HepG2 (cell line): ENCODE measurements around the gene DLX5. TPM values are rescaled to one million over a fixed set of nuclear protein-coding genes. Genes with fewer than 3 reads are reported as not detected.

Experiments used
- ELF3 ChIP-seq: IDR thresholded peaks from 2 replicates; pipeline ENCODE4 v1.6.1; 2016; ENCODE audit warnings: missing genetic modification reagents, missing compliant biosample characterization
- MIXL1 ChIP-seq: IDR thresholded peaks from 2 replicates; pipeline ENCODE4 v1.6.1; 2016
- RBM39 ChIP-seq: fragments of 200-400 bp; formaldehyde crosslinking; IDR thresholded peaks from one replicate; pipeline ENCODE4 v1.6.1; 2018; ENCODE audit warnings: antibody characterized with exemption, mild to moderate bottlenecking, low read depth, low read length; ENCODE audit not compliant: poor library complexity, severe bottlenecking
- RORA ChIP-seq: sonication (generic); formaldehyde crosslinking; IDR thresholded peaks from 2 replicates; pipeline ENCODE4 v1.5.0; 2020; ENCODE audit warnings: mild to moderate bottlenecking, missing genetic modification reagents, moderate library complexity
- SATB2 ChIP-seq: sonication (generic); formaldehyde crosslinking; IDR thresholded peaks from 2 replicates; pipeline ENCODE4 v1.5.0; 2020; ENCODE audit warnings: missing genetic modification reagents
- SRF ChIP-seq: IDR thresholded peaks from 2 replicates; pipeline ENCODE4 v1.6.1; 2011; ENCODE audit warnings: mild to moderate bottlenecking, low read depth, low read length, moderate library complexity
- THRA ChIP-seq: sonication (generic); formaldehyde crosslinking; IDR thresholded peaks from 2 replicates; pipeline ENCODE4 v1.4.0; 2020; ENCODE audit warnings: missing genetic modification reagents, borderline replicate concordance
- ZBTB1 ChIP-seq: sonication (generic); formaldehyde crosslinking; IDR thresholded peaks from 2 replicates; pipeline ENCODE4 v1.4.0; 2020; ENCODE audit warnings: missing genetic modification reagents, borderline replicate concordance
- ZBTB42 ChIP-seq: sonication (generic); formaldehyde crosslinking; IDR thresholded peaks from 2 replicates; pipeline ENCODE4 v1.5.0; 2020; ENCODE audit warnings: mild to moderate bottlenecking, missing genetic modification reagents
- ZBTB43 ChIP-seq: sonication (generic); formaldehyde crosslinking; conservative IDR thresholded peaks from 2 replicates; pipeline ENCODE4 v1.4.0; 2020; ENCODE audit warnings: missing genetic modification reagents
- ZFP82 ChIP-seq: sonication (generic); formaldehyde crosslinking; IDR thresholded peaks from 2 replicates; pipeline ENCODE4 v1.5.1; 2020; ENCODE audit warnings: mild to moderate bottlenecking, missing genetic modification reagents, borderline replicate concordance
- ZHX1 ChIP-seq: sonication (generic); formaldehyde crosslinking; IDR thresholded peaks from 2 replicates; pipeline ENCODE4 v1.8.1; 2022; ENCODE audit warnings: low read depth, mild to moderate bottlenecking, missing genetic modification reagents
- ZNF10 ChIP-seq: sonication (generic); formaldehyde crosslinking; IDR thresholded peaks from 2 replicates; pipeline ENCODE4 v1.4.0; 2020; ENCODE audit warnings: mild to moderate bottlenecking, low read depth, missing genetic modification reagents, borderline replicate concordance
- ZNF30 ChIP-seq: sonication (generic); formaldehyde crosslinking; IDR thresholded peaks from 2 replicates; pipeline ENCODE4 v1.5.0; 2020; ENCODE audit warnings: mild to moderate bottlenecking, missing genetic modification reagents
- ZNF329 ChIP-seq: sonication (generic); formaldehyde crosslinking; IDR thresholded peaks from 2 replicates; pipeline ENCODE4 v1.9.0; 2021; ENCODE audit warnings: low read depth, mild to moderate bottlenecking, missing genetic modification reagents
- ZNF350 ChIP-seq: sonication (generic); formaldehyde crosslinking; IDR thresholded peaks from 2 replicates; pipeline ENCODE4 v1.4.0; 2020; ENCODE audit warnings: mild to moderate bottlenecking, low read depth, missing genetic modification reagents, borderline replicate concordance
- ZNF549 ChIP-seq: sonication (generic); formaldehyde crosslinking; IDR thresholded peaks from 2 replicates; pipeline ENCODE4 v1.5.0; 2020; ENCODE audit warnings: missing genetic modification reagents
- ZNF615 ChIP-seq: sonication (generic); formaldehyde crosslinking; IDR thresholded peaks from 2 replicates; pipeline ENCODE4 v1.5.0; 2020; ENCODE audit warnings: mild to moderate bottlenecking, missing genetic modification reagents, borderline replicate concordance
- ZNF691 ChIP-seq: sonication (generic); formaldehyde crosslinking; IDR thresholded peaks from 2 replicates; pipeline ENCODE4 v1.4.0; 2020; ENCODE audit warnings: missing genetic modification reagents, low read depth, mild to moderate bottlenecking, borderline replicate concordance
- ZNF7 ChIP-seq: IDR thresholded peaks from 2 replicates; pipeline ENCODE4 v1.6.1; 2016; ENCODE audit warnings: missing biosample characterization, missing genetic modification reagents
- ZNF709 ChIP-seq: sonication (generic); formaldehyde crosslinking; IDR thresholded peaks from 2 replicates; pipeline ENCODE4 v1.5.0; 2020; ENCODE audit warnings: mild to moderate bottlenecking, missing genetic modification reagents
- ZNF777 ChIP-seq: sonication (generic); formaldehyde crosslinking; IDR thresholded peaks from 2 replicates; pipeline ENCODE4 v1.4.0; 2020; ENCODE audit warnings: missing genetic modification reagents
- ZNF781 ChIP-seq: sonication (generic); formaldehyde crosslinking; IDR thresholded peaks from 2 replicates; pipeline ENCODE4 v1.5.1; 2020; ENCODE audit warnings: borderline replicate concordance, mild to moderate bottlenecking, missing genetic modification reagents; ENCODE audit errors: not compliant biosample characterization
- polyA plus RNA-seq, 8 experiments: library from polyadenylated mRNA; depleted of rRNA in 3 of 8; stranded (reverse) in 7 of 8; unstranded in 1 of 8; fragments of >200 nt; fragmentation: Illumina TruSeq in 4 of 8; extraction: Trizol in 4 of 8; gene quantifications; 2 replicates each; pipeline versions ENCODE4 v1.2.1 to v1.2.3, GENCODE V29; 2011 to 2016; ENCODE audit warnings: low read depth in 4 of 8, missing spikeins in 1 of 8, mixed read lengths in 1 of 8; ENCODE audit not compliant: insufficient read depth in 1 of 8
- total RNA-seq, 5 experiments: library from RNA; depleted of rRNA; stranded (reverse); fragments of >200 nt; fragmentation: Illumina TruSeq; extraction: Trizol; gene quantifications; 2 replicates each; pipeline ENCODE4 v1.2.3, GENCODE V29; 2016; ENCODE audit warnings: low read depth in 1 of 5

Gene DLX5
- total and polyA plus RNA-seq, 2 of the 13 experiments (the other 11 are each of a cell fraction or from before 2014, with no cell fraction given): not detected

GRCh38 chr7:97005183-97006054, 19.2 kb downstream of the DLX5 start, which contains the start of gene DLX6 (continued):
- TF ChIP-seq THRA (CRISPR knock-in tag) (0 out of 2 replicates have a peak, but pooled peaks have one; percentile 10), SATB2 (CRISPR knock-in tag) (no peak), ZNF615 (CRISPR knock-in tag) (no peak), ZNF709 (CRISPR knock-in tag) (no peak; the same call in 1 of the 2 replicates), ZNF10 (CRISPR knock-in tag) (no peak), ZBTB43 (CRISPR knock-in tag) (peak; percentile 64; the same call in 1 of the 2 replicates), ZNF781 (CRISPR knock-in tag) (no peak), ZNF30 (CRISPR knock-in tag) (no peak), ZBTB1 (CRISPR knock-in tag) (no peak), MIXL1 (0 out of 2 replicates have a peak, but pooled peaks have one; percentile 22), ZNF7 (no peak), ZNF329 (peak; percentile 71; the same call in 1 of the 2 replicates), ZNF777 (CRISPR knock-in tag) (no peak), ZNF691 (no peak; the same call in 1 of the 2 replicates), ZNF350 (CRISPR knock-in tag) (peak; percentile 59), RORA (CRISPR knock-in tag) (no peak), SRF (no peak), ELF3 (CRISPR knock-in tag) (peak; percentile 25; the same call in 1 of the 2 replicates), ZBTB42 (CRISPR knock-in tag) (no peak), ZNF549 (CRISPR knock-in tag) (no peak), ZFP82 (0 out of 2 replicates have a peak, but pooled peaks have one; percentile 34), RBM39 (no peak), ZHX1 (peak; percentile 93)
